ENCODE measurements around the gene PUM1. TPM values are rescaled to one million over a fixed set of nuclear protein-coding genes. Genes with fewer than 3 reads are reported as not detected.
"Not testable (repeated sequence)": the region's sequence is repeated elsewhere in the genome, so short reads cannot be mapped to it uniquely, and the experiment has no call there.

Gene PUM1
- total and polyA plus RNA-seq, 10 of the 15 experiments (the other 5 are each of a cell fraction or from before 2014, with no cell fraction given): 21.4 to 75.3 (median 42.4) TPM

DNA sequence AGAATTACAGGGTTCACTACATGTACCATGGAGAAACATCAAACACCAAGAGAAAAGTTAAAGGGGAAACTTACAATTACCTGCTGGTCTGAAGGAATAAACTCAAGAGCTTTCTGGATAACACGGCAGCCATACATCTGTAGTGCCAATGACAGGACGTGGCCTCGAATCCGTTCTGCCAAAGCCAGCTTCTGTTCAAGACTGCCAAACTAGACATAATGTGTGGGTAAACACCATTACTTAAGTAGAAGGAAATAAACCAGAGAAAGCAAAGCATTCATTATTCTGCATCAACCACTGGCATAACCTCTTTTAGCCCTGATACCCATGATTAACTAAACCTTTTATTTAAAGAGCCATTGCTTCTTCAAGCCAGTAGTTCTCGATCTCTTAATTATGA is 115.5 kb downstream of the PUM1 start (continued):
- TF ChIP-seq, protein P1, sequence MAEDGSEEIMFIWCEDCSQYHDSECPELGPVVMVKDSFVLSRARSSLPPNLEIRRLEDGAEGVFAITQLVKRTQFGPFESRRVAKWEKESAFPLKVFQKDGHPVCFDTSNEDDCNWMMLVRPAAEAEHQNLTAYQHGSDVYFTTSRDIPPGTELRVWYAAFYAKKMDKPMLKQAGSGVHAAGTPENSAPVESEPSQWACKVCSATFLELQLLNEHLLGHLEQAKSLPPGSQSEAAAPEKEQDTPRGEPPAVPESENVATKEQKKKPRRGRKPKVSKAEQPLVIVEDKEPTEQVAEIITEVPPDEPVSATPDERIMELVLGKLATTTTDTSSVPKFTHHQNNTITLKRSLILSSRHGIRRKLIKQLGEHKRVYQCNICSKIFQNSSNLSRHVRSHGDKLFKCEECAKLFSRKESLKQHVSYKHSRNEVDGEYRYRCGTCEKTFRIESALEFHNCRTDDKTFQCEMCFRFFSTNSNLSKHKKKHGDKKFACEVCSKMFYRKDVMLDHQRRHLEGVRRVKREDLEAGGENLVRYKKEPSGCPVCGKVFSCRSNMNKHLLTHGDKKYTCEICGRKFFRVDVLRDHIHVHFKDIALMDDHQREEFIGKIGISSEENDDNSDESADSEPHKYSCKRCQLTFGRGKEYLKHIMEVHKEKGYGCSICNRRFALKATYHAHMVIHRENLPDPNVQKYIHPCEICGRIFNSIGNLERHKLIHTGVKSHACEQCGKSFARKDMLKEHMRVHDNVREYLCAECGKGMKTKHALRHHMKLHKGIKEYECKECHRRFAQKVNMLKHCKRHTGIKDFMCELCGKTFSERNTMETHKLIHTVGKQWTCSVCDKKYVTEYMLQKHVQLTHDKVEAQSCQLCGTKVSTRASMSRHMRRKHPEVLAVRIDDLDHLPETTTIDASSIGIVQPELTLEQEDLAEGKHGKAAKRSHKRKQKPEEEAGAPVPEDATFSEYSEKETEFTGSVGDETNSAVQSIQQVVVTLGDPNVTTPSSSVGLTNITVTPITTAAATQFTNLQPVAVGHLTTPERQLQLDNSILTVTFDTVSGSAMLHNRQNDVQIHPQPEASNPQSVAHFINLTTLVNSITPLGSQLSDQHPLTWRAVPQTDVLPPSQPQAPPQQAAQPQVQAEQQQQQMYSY (CRISPR knock-in tag; IDR thresholded peaks at IDR 0.05): no peak
- no peak for TF ChIP-seq SUZ12 (IDR thresholded peaks at IDR 0.05; ENCODE audit: unreplicated experiment)
- no peak for TF ChIP-seq ESRRA (IDR thresholded peaks at IDR 0.05; ENCODE audit: low read length)
- TF ChIP-seq, protein P2, sequence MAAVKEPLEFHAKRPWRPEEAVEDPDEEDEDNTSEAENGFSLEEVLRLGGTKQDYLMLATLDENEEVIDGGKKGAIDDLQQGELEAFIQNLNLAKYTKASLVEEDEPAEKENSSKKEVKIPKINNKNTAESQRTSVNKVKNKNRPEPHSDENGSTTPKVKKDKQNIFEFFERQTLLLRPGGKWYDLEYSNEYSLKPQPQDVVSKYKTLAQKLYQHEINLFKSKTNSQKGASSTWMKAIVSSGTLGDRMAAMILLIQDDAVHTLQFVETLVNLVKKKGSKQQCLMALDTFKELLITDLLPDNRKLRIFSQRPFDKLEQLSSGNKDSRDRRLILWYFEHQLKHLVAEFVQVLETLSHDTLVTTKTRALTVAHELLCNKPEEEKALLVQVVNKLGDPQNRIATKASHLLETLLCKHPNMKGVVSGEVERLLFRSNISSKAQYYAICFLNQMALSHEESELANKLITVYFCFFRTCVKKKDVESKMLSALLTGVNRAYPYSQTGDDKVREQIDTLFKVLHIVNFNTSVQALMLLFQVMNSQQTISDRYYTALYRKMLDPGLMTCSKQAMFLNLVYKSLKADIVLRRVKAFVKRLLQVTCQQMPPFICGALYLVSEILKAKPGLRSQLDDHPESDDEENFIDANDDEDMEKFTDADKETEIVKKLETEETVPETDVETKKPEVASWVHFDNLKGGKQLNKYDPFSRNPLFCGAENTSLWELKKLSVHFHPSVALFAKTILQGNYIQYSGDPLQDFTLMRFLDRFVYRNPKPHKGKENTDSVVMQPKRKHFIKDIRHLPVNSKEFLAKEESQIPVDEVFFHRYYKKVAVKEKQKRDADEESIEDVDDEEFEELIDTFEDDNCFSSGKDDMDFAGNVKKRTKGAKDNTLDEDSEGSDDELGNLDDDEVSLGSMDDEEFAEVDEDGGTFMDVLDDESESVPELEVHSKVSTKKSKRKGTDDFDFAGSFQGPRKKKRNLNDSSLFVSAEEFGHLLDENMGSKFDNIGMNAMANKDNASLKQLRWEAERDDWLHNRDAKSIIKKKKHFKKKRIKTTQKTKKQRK (IDR thresholded peaks at IDR 0.05; ENCODE audit: low read depth, low read length): no peak
- TF ChIP-seq ZNF687 (IDR thresholded peaks at IDR 0.05): no peak
- no peak for TF ChIP-seq PAX5 (IDR thresholded peaks at IDR 0.05; ENCODE audit: borderline replicate concordance, low read depth, low read length)

GRCh38 chr1:30949487-30949838 is 116.1 kb downstream of the PUM1 start:
- in situ Hi-C loops (cut with MboI); H3K79me2 ChIP-seq (ENCODE audit: control insufficient read depth, insufficient read depth, low read length); DNase-seq (ENCODE audit: low read depth, low spot score); H3K27me3 ChIP-seq (replicated peaks in 1 of 2; ENCODE audit: control insufficient read depth in 2 of 2, insufficient read depth in 2 of 2, low read length in 1 of 2); POLR2A ChIA-PET; SMC1A ChIA-PET (ENCODE audit: uncharacterized antibody, unreplicated experiment); H3K4me3 ChIP-seq; H3K4me2 ChIP-seq (ENCODE audit: control insufficient read depth, insufficient read depth); RAD21 ChIA-PET (ENCODE audit: unreplicated experiment); FAIRE-seq; H3K4me1 ChIP-seq (ENCODE audit: control insufficient read depth, insufficient read depth, low read length); intact Hi-C loops (cut with micrococcal nuclease; ENCODE audit: unreplicated experiment); H3K9ac ChIP-seq (ENCODE audit: control insufficient read depth, insufficient read depth, low read length); H3K9me3 ChIP-seq (replicated peaks; ENCODE audit: control insufficient read depth, insufficient read depth, low read length); H4K20me1 ChIP-seq (ENCODE audit: control insufficient read depth, insufficient read depth); H3K27ac ChIP-seq (ENCODE audit: control insufficient read depth, insufficient read depth); CTCF ChIA-PET; BruUV-seq (replicated peaks); ATAC-seq; H2AFZ ChIP-seq (ENCODE audit: control insufficient read depth, low read depth, low read length): not testable (repeated sequence)
- WGBS (ENCODE audit: insufficient coverage, insufficient replicate concordance, low lambda C conversion rate, missing lambda C conversion rate): 100% methylated on average over 1 of the region's 1 CpG
- peaks cover 16 to 62% of the 10 kb centered on the region in 2 experiments for H3K36me3 ChIP-seq (ENCODE audit: control insufficient read depth in 2 of 2, insufficient read depth in 2 of 2, low read length in 1 of 2)

All from GM12878 (cell line).